Umbilical cord (tissue), 2 donors: Measurements from ENCODE around the gene SNX5. TPM values are rescaled to one million over a fixed set of nuclear protein-coding genes. Genes with fewer than 3 reads are reported as not detected.
"Not testable (repeated sequence)": the region's sequence is repeated elsewhere in the genome, so short reads cannot be mapped to it uniquely, and the experiment has no call there.

ENCODE experiments used
- DNase-seq: peaks from one replicate; pipeline ENCODE4 v3.0.0-alpha.2; 2015; ENCODE audit warnings: low spot score
- total RNA-seq: library from RNA; depleted of rRNA; stranded (reverse); fragments of >200 nt; gene quantifications from one replicate; pipeline ENCODE4 v1.2.3, GENCODE V29; 2014; ENCODE audit warnings: low replicate concordance; ENCODE audit not compliant: insufficient read depth

The SNX5 gene
- total RNA-seq, 1 donor from 2014 or later = 118 TPM

DNA sequence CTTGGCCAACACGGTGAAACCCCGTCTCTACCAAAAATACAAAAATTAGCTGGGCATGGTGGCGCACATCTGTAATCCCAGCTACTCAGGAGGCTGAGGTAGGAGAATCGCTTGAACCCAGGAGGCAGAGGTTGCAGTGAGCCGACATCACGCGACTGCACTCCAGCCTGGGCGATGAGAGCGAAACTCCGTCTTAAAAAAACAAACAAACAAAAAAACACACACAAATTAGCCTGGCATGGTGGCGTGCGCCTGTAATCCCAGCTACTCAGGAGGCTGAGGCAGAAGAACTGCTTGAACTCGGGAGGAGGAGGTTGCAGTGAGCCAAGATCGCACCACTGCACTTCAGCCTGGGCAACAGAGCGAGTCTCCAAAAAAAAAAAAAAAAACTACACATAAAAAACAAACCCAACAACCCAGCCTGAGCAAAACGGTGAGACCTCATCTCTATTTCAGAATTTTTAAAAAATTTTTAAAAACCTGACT is 8.2 kb downstream of the SNX5 start:
- not testable (repeated sequence) for DNase-seq

DNA sequence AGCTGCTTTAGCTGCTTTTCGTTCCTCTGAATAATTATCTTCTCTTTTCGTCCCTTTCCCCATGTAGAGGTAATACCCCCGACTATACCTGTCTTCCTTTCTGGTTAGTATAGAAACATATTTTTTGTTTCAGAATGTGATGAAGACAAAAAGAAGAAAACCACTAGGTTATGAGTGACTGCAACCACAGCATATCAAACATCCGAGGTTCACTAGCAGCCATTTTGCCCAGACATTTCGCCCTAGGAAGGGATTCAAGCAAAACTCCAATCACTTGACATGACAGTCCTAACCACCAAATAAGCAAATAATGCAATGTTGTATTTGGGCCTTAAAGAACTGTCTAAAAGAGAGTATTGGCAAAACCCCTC is 9.4 kb downstream of the SNX5 start:
- DNase-seq = no peak

DNA sequence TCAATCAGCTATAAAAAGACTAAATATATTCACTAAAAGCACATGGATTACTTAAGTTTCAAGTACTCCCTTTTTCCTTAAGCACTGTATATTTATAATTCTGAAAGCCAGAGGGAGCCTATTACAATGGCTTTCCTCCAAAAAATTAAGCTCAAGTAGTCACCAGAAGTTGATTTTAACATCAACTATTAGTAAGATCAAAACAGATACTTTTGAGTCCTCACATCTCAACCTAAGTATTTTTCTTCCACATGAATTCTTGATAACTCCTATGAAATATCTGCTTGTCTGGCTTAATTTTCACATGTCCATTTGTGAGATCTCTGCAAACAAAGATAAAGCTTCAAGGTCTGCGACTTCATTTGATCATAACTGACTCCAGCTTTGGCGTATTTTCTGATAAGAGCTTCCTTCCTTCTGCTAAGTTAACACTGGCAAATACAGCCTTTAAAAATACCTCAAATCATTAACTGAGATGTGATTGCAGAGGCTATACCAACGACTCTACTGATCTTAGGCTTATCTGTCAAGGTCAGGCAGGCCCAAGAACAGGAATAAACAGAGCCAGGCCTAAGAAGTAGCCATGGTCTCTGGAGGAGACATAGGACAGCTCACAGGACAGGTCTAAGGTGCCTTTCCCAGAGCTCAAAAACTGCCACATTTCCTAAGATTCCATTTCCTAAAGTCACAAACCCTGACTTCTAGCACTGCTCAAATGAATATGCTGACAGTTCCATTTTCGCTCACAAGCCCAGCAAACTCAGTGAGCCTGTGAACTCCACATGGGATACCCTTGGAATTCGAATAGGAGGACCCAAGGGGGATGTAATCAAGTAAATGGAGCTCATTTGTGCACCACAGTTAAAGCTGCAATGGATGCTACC is 10.0 kb downstream of the SNX5 start:
- peak; percentile 87 for DNase-seq

DNA sequence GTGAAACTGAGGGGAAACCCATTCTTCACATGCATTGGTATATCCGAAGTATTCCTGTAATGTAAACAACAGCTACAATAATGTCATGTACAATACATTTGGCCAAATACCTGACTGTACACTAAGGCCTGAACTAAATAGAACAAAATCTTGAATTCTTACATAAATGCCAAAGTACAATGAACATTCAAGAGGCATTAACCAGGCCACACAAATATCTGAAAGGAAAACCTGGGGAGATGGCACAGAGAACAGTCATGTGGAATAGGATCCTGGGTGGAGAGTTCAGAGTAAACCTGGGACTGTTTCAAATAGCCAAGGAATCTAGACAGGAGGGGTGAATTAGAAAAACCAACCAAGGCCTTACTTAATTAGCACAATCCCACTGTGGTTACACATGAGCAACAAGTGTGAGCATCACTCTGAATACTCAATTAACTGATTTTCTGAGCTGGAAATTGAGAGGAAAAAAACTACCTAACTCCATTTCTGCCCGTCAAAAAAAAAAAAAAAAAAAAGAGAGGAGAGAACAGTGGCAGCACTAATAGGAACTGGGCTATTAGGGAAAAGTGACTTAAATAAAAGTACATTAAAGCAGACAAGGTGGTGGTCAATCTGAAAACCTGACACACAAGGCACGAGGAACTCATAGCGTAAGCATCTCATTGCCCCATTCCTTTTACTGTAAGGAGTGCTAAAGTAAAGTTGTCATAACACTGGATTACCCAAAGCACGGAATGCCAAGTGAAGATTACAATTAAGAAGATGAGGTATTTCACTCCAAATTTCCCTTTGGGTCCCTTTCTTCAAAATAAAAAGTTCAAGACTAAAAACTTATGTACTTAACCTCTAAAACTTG is 10.9 kb downstream of the SNX5 start:
- no peak for DNase-seq

DNA sequence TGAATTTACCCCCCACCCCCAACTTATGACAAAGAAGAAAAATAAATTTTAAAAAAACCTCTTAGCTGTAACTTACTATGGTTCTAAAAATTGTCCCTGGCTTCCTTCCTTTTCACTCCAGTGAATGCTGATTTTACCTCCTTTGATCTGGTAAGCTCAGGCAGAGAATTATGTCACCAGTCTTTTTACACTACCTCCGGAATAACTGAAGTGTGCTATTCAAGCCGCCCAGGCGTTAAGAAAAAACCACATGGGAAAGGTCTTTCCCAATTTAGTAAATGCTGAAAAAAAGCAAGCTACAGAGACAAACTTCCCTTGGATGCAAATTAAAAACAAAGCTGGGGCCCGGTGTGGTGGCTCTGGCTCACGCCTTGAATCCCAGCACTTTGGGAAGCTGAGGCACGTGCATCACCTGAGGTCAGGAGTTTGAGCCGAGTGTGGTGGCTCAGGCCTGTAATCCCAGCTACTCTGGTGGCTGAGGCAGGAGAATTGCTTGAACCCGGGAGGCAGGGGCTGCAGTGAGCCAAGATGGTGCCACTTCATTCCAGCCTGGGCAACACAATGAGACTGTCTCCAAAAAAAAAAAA is 12.4 kb downstream of the SNX5 start:
- DNase-seq = no peak

DNA sequence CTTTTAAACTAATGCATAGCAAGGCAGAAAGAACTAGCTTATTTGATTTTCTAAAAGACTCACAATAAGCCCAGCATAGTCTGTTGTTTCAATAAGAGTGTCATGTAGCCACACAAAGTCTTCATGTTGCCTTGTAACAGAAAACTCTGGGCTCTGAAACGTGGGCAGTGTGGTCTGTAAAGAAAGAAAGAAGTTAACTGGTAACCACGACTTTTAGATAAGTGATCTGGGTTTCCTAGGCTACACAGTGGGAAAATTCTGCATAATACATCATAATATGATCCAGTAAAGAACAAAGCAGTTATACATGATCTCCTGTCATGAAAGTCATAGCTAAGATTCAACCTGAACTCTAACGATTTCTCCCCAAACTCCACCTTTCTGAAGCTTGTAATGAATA is 13.3 kb downstream of the SNX5 start:
- DNase-seq = no peak

DNA sequence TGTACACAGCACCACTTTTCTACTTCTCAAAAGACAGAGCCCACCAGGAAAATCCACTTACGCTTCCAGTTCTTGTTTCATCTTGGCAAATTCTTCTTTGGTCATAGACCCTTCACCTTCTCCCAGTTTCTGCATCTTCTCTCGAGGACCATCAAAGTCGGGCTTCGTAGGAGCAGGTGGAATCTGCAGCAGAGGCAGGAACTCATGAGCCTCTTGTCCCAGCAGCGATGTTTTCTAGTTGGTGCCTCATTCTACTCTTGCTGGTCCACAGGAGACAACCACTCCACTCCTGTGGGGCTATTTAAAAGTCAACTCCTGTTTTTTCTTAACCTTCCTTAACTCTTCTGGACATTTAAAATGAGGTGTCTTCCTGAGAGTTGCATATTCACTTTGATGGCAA is 14.7 kb downstream of the SNX5 start:
- DNase-seq = no peak

DNA sequence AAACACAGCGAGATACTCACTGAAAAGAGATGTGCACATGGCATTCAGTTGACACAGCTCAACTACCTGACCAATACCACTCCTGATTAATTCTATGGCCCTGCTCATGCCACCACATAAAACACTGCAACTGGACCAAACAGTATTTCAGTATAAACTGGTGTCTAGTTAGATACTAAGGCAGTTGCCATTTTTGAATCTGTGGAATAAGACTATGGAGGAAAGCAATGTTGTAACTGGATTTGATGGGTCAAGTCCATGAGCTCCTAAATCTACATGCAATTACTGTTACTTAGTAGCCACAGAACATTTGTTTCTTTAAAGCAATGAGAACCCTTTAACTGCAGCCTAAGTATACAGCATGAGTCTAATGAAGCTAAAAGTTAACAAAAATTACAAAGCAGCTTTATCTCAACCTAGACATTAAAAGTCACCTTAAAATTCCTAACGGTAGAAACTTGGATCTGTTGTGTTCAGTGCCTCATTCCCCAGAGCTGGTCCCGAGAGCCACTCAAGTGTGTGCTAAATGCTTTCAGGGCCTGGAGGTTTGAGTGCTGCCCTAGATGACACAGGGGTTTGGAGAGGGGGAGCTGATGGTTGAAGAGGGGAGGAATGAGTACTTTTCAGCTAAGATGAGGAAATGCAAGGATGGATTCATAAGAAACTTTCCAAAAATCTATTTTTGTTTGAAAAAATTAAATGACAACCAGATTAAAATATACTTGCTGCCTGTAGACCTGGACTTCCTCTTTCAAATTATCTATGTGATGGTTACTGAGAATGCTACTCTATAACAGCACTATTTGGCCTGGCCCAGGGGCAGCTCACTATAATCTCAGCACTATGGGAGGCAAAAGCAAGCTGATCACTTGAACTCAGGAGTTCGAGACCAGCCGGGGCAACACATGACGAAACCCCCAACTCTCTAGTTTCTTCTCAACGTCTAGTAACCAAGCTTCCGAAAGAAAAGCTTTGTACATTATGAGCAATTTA is 15.6 kb downstream of the SNX5 start:
- no peak for DNase-seq

DNA sequence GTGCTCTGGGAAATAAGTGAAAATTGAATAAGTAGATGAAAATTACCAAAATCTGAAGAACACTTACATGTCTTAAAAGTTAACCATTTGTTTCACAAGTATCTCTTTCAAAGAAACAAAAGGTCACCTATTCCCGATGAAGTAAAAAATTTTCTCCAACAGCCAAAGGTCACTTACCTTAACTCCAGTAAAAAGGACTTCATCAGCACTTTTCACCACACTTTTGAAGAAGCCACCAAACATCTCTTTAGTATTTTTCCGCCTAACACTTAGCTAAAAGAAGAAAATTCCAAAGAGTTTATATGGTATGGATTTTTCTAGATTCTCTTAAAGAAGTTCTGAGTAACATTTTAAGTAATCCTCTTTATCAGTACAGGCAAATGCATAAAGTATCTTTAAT is 17.3 kb downstream of the SNX5 start:
- no peak for DNase-seq

DNA sequence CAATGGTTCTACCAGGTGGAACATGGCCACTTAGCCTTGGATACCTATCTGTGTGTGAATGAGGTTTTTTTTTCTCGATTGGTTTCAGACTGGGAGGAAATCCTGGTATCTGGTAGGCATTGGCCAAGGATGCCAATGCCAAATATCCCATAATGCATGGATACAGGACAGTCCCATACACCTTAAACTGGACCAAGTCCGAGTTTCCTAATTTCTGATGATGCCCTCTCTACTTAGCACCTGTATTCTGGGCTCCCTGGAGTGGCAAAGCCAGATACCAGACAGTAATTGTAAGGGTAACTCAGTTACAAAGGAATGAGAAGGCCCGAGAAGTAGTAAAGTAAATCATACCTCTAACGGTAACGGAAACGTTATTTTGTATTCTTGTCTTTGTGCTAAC is 17.9 kb downstream of the SNX5 start:
- no peak for DNase-seq

DNA sequence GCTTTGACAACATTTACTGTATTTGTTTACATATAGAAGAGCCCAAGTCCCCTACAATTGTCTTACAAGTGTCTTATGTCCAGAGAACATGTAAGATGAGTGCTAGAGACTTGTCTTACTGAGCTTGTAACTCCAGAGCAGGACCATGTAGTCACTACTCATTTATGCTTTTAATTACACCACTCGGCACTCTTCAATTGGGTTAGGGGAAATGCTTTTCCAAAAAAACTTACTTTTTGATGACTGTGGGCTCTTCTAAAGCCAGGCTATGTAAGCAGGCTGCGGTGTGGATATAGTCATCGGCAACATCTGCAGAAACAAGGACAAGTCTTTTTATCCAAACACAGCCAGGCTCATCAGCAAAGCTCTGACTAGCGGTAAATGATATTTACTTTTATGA is 18.7 kb downstream of the SNX5 start:
- DNase-seq = no peak

DNA sequence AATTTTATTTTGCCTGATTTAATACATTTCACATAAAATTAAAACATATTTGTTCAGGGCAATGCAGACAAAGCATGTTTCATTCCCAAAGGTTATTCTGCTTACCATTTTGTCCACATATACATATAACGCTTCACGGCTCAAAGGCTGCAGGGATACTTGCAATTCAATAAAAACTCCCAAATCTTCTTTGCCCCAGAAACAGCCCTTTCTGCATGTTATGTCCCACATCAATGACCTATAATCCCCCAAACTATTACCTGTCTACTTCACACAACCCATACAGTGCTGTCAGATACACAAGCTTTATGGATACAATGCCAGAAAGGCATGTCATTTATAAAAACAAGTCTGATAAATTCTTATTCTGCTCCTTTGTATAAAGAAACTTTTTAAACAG is 20.2 kb downstream of the SNX5 start:
- no peak for DNase-seq

DNA sequence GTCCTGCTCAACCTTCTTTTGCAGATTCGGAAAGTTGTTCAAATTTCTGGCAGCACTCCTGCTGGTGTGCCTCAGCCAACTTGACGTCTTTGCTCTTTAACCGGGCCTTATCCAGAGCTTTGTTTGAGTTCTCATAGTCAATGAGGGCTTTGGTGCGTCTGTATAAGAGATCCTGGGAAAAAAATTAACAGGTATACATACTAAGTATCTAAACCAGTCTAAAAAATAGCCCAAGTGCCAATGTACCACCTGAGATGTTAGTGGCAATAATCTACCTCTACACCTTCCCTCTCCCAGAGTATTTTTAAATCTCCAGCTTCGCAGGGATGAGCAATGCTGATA is 21.1 kb downstream of the SNX5 start:
- no peak for DNase-seq

DNA sequence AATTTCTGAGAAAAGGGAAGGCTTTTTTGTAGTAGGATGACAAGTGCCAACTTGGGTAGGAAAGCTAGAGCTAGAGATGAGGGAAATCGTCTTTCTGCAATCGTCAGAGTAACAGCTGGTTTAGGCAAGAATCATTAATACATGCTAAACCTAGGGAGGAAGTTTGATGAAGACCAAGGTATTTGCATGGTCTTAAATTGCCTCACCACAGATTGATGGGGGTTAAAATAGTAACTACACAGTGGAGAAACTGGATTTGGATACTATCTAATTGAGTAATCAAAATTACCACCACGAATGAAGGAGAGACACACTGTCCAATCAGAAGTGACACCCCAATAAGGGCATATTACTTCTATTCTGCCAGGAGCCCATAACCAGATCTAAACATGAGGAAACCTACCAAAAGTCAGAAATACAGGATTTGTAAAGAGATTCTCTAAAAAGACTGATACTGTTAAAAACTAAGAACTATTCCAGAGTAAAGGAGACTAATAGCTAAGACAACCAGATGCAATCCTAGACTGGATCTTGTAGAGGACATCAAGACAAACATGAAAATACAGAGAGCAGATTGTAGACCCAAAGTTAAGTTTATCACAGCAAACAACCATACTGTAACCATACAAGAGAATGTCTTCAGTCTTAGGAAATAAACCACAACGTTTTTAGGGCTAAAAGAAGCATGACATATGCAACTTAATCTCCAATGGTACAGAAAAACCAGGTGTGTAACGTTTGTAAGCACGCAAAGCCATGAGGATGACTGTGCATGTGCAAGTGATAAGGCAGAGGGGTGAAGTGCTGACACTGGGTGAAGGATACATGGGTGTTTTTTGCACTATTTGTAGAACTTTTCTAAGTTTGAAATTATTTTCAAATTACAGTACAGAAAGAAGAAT is 21.8 kb downstream of the SNX5 start:
- DNase-seq = no peak

DNA sequence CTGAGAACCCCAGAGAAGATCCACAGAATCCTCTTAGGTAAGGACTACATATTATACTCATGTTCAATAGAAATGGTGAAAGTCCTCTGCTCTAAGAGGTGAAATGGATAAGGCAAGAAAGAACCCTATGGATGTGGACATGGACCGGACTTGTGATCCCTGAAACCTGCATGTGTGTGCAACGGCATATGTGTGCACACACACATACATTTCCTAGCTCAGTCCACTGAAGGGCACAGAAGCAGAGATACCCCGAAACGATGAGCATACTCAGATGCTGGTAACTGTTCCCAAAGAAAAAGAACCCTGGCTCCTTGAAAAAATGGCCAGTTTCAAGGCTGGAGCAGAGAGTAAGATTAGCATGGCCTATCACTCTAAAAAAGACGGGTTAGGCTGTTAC is 22.6 kb downstream of the SNX5 start:
- DNase-seq = no peak

DNA sequence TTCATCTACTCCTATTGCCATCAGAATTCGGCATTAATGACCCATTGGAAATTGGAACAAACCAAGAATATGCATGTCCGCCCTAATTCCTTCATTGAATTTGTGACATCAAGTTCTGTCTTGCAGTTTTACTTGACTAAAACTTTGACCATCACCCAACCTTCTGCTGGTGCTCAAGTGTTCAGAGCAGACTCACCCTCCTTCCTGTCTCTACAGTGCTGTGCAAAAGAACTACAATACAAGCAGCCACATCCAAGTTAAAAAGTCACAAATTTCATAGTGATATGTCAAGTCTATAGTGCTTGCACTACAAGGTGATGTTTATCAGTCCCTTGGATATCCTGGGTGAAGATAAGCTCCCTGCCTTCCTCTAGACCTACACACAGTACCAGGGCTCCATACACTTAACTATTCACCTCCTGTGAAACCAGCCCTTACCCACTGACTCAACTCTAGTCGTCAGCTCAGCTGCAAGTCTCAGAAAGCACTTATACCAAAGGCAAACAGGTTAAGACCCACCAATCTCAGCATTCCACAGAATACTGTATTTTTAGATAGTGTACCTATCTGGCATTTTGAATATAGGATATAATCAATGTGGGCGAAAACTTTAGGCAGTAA is 23.6 kb downstream of the SNX5 start:
- DNase-seq = no peak

DNA sequence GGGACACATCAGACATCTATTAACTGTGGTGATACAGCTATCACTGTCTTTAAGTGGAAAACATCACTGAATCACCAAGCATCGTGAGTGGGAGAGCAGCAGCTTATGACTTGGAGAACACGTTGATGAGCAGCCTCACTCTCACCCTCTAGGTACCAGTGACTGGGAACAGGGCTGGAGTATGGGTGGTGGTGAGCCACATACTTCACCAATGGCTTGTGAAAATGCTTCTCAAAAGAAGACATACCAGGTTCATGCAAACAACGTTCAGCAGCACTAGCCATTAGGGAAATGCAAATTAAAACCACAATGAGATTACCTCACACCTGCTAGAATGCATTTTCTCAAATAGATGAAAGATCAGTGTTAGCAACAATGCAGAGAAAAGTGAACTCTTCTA is 25.3 kb downstream of the SNX5 start:
- DNase-seq = no peak

DNA sequence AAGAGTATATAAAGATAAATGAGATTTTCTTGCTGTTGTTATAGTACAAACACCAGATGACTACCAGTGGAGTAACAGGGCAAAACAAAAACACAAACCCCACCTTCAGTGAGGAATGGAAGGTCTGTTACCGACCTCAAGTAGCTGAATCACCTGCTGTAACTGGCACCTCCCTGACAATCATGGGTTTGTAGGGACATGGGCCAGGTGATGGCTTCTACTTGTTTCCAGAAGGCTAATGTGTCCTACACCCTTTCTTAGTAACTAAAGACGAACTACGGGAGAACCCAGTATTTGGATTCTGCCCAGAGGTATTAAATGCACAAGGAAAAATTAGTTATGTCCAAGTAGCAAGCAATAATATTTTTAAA is 26.8 kb downstream of the SNX5 start:
- DNase-seq = no peak

DNA sequence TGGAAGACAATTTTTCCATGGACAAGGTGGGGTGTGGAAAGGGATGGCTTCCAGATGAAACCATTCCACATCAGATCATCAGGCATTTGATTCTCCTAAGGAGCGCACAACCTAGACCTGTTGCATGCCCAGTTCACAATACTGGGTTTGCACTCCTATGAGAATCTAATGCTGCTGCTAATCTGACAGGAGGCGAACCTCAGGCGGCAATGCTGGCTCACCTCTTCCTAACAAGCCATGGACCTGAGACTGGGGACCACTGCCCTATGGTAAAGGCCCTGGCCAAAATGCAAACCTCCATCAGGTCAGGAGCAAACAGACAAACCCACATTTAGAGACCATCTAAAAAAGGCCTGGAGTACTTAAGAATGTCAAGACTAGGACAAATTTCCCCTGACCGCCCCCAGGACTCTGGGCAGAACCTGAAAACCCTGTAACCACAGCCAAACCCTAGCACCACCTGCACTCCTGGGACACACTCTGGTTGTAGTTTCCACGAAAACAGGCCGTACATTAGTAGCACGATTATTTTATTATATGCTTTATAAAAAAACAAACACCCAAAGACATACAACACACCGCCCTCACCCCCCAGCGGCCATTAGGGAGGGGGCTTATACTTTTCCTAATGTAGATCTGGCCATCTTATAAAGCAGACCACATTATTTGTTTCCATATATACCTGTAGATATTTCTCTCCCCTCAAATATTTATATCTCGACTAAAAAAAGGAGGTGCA is 27.3 kb downstream of the SNX5 start:
- no peak for DNase-seq
